RWPE2 (cell line): ENCODE measurements around the gene ABHD1.

Experiments
- ATAC-seq: fragments of 200-7000 bp; cut with Tn5 transposase; 3 replicates; pipeline ENCODE4 v1.9.1; 2021; ENCODE audit warnings: low read depth
- DNase-seq: peaks from one replicate; pipeline ENCODE4 v3.0.0-alpha.2; 2020; ENCODE audit warnings: low spot score
- H3K27ac ChIP-seq: fragments of 450-650 bp; 2 replicates; pipeline ENCODE4 v1.5.1; 2017; ENCODE audit warnings: mild to moderate bottlenecking; ENCODE audit not compliant: poor library complexity, severe bottlenecking
- H3K27me3 ChIP-seq: fragments of 250-450 bp; sonication (Bioruptor Pico); 2 replicates; pipeline ENCODE4 v1.5.1; 2021; ENCODE audit warnings: mild to moderate bottlenecking, moderate library complexity; ENCODE audit not compliant: insufficient read depth, poor library complexity, severe bottlenecking
- H3K36me3 ChIP-seq: fragments of 250-450 bp; sonication (Bioruptor Pico); 2 replicates; pipeline ENCODE4 v1.5.1; 2020; ENCODE audit warnings: low read depth, mild to moderate bottlenecking, moderate library complexity
- H3K4me1 ChIP-seq: fragments of 250-450 bp; sonication (Bioruptor Pico); 2 replicates; pipeline ENCODE4 v1.5.1; 2021; ENCODE audit warnings: mild to moderate bottlenecking, moderate library complexity; ENCODE audit not compliant: insufficient read depth, poor library complexity, severe bottlenecking
- H3K4me3 ChIP-seq: fragments of 250-450 bp; sonication (Bioruptor Pico); 2 replicates; pipeline ENCODE4 v1.5.1; 2021; ENCODE audit warnings: mild to moderate bottlenecking, moderate library complexity; ENCODE audit not compliant: severe bottlenecking
- H3K9me3 ChIP-seq: fragments of 250-450 bp; sonication (Bioruptor Pico); 2 replicates; pipeline ENCODE4 v1.5.1; 2021; ENCODE audit warnings: mild to moderate bottlenecking, moderate library complexity; ENCODE audit not compliant: severe bottlenecking
- TF ChIP-seq, protein P1 (sequence below): fragments of 450-650 bp; IDR thresholded peaks from one replicate; pipeline ENCODE4 v1.5.1; 2017; ENCODE audit warnings: mild to moderate bottlenecking, moderate library complexity; ENCODE audit not compliant: poor library complexity, severe bottlenecking

Gene ABHD1

DNA sequence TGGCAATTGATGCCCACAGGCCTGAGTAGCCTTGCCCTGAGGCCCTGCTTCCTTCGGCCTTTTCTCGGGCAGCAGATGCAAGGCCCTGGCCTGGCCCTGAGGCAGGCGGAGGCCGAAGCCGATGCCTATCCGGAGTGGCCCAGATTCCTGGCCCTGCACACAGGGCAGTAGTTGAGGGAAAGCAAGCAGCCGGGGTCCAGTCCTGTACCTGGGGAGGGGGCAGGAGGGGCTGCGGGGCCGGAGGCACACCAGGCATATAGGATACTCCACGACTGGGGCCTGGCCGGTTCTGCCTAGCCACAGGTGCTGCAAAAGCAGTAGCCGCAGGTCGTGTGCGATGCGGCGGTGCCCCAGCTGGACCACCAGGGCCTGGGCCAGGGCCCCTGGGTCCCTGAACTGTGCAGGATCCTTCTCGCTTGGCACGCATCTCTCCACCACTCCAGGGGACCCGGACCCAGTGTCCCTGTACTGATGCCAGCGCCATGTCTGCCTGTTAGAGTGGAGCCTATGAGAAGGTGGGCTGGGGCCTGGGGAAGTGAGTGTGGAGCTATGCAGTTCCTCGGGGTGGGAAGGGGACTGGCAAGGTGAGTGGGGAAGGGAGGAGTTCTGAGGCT, 13.8 kb downstream of the ABHD1 start:
- Histone ChIP-seq H3K9me3 (no peaks in the 10 kb centered on the region), H3K27ac (no peak overlapping the region), H3K4me3 (no peak overlapping the region), H3K36me3 (peaks cover 10% of the 10 kb centered on the region), H3K27me3 (no peaks in the 10 kb centered on the region), H3K4me1 (peaks cover 6% of the 10 kb centered on the region)
- TF ChIP-seq, protein P1, sequence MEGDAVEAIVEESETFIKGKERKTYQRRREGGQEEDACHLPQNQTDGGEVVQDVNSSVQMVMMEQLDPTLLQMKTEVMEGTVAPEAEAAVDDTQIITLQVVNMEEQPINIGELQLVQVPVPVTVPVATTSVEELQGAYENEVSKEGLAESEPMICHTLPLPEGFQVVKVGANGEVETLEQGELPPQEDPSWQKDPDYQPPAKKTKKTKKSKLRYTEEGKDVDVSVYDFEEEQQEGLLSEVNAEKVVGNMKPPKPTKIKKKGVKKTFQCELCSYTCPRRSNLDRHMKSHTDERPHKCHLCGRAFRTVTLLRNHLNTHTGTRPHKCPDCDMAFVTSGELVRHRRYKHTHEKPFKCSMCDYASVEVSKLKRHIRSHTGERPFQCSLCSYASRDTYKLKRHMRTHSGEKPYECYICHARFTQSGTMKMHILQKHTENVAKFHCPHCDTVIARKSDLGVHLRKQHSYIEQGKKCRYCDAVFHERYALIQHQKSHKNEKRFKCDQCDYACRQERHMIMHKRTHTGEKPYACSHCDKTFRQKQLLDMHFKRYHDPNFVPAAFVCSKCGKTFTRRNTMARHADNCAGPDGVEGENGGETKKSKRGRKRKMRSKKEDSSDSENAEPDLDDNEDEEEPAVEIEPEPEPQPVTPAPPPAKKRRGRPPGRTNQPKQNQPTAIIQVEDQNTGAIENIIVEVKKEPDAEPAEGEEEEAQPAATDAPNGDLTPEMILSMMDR: no peak
- ATAC-seq: no peak
- DNase-seq: no peak

DNA sequence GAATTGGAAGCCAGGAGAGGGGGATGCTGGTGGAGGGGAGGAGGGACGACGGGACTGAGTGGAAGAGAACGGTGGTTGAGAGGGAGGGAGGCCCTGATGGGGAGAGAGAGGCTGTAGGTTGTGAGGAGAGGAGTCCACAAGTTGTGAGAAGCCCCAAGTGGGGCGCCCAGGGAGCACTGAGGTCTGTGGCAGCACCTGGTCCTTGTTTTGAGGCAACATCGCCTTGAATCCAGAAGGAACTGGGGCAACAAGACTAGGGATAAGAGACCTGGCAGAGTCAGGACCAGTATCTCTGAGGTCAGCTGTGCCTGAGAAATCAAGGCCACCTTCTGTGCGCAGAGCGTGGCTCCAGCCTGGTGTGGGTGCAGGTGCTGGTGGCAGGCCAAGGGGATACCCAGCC, 14.5 kb downstream of the ABHD1 start:
- peaks cover 4% of the 10 kb centered on the region for H3K36me3 ChIP-seq
- H3K9me3 ChIP-seq: no peaks in the 10 kb centered on the region
- ATAC-seq: no peak
- TF ChIP-seq, protein P1: no peak
- H3K27me3 ChIP-seq: no peaks in the 10 kb centered on the region
- peaks cover 5% of the 10 kb centered on the region for H3K4me1 ChIP-seq
- H3K27ac ChIP-seq: no peak overlapping the region
- H3K4me3 ChIP-seq: no peak overlapping the region
- DNase-seq: no peak

- Histone ChIP-seq H3K9me3 (no peaks in the 10 kb centered on the region), H3K27me3 (no peaks in the 10 kb centered on the region), H3K36me3 (no peaks in the 10 kb centered on the region), H3K27ac (no peak within 1 kb of the TSS), H3K4me3 (no peak within 1 kb of the TSS), H3K4me1 (no peaks in the 10 kb centered on the region)
- DNase-seq (no peak), ATAC-seq (no peak)
- TF ChIP-seq, protein P1: no peak
Measured at GRCh38 chr2:27139310-27139709, 15.7 kb downstream of the ABHD1 start, which contains the start of gene PRR30. PRR30 (minus strand) TSS chr2:27139410; CDS start chr2:27138329, 1,081 bp downstream.

- no peaks in the 10 kb centered on the region for H3K4me1 ChIP-seq
- ATAC-seq (no peak), DNase-seq (no peak)
- no peaks in the 10 kb centered on the region for H3K9me3 ChIP-seq
- TF ChIP-seq, protein P1: no peak
- H3K4me3 ChIP-seq: no peak overlapping the region
- H3K36me3 ChIP-seq: no peaks in the 10 kb centered on the region
- no peak overlapping the region for H3K27ac ChIP-seq
- no peaks in the 10 kb centered on the region for H3K27me3 ChIP-seq
Measured at GRCh38 chr2:27143285-27143684, 19.7 kb downstream of the ABHD1 start.

DNA sequence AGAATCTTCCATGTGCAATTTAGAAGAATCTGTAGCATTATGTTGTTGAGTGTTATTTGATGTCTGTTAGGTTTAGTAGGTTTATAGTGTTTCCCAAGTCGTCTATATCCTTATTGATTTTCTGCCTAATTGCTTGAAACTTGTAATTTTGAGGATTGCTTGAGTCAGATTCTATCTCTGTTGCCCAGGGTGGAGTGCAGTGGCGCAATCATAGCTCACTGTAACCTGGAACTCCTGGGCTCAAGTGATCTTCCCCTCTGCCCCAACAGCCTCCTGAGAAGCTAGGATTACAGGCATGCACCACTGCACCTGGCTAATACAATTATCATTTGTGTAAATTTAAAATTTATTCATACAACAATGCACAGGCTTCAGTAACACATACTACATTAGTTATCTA, 22.1 kb downstream of the ABHD1 start:
- H3K36me3 ChIP-seq: no peaks in the 10 kb centered on the region
- H3K27ac ChIP-seq: no peak overlapping the region
- no peak overlapping the region for H3K4me3 ChIP-seq
- no peak for DNase-seq
- no peak for ATAC-seq
- no peaks in the 10 kb centered on the region for H3K9me3 ChIP-seq
- H3K4me1 ChIP-seq: no peaks in the 10 kb centered on the region
- TF ChIP-seq, protein P1: no peak
- H3K27me3 ChIP-seq: no peaks in the 10 kb centered on the region
